GM23248 (cell line): ENCODE measurements around the gene MORC3.

Source experiments
- EZH2 ChIP-seq: fragments of 200-600 bp; sonication (generic); IDR thresholded peaks from 2 replicates; pipeline ENCODE4 v1.6.1; 2018; ENCODE audit warnings: antibody characterized with exemption, mild to moderate bottlenecking; ENCODE audit not compliant: insufficient read depth, poor library complexity, severe bottlenecking
- EZH2phosphoT487 ChIP-seq: fragments of 200-600 bp; sonication (generic); IDR thresholded peaks from 2 replicates; pipeline ENCODE4 v1.6.1; 2018; ENCODE audit warnings: antibody characterized with exemption, moderate library complexity, mild to moderate bottlenecking, low read depth; ENCODE audit not compliant: insufficient read depth

- TF ChIP-seq EZH2 (no peak), EZH2phosphoT487 (no peak)
Observed at GRCh38 chr21:36306872-36307534, 13.0 kb upstream of the MORC3 start.
